IPS-NIHi7 (cell line): ENCODE data around the gene MT3.

Experiments used
- DNase-seq: peaks from one replicate; pipeline ENCODE4 v3.0.0; 2012; ENCODE audit warnings: mixed read lengths; ENCODE audit errors: extremely low spot score

The MT3 gene

GRCh38 chr16:56631197-56631596, 41.9 kb downstream of the MT3 start:
- DNase-seq: no peak

- no peak for DNase-seq
Observed at GRCh38 chr16:56631832-56632155, 42.5 kb downstream of the MT3 start.

- no peak for DNase-seq
Observed at GRCh38 chr16:56632156-56632847, 43.0 kb downstream of the MT3 start, which contains the start of gene MT1M. MT1M (plus strand) TSS chr16:56632659; CDS start chr16:56632732, 73 bp downstream.

GRCh38 chr16:56632848-56633365, 43.6 kb downstream of the MT3 start:
- no peak for DNase-seq

GRCh38 chr16:56633535-56633934, 44.2 kb downstream of the MT3 start:
- DNase-seq: no peak

GRCh38 chr16:56634715-56635440, 45.5 kb downstream of the MT3 start:
- no peak for DNase-seq

- DNase-seq: no peak
Observed at GRCh38 chr16:56635441-56635967, 46.2 kb downstream of the MT3 start.

- no peak for DNase-seq
Observed at GRCh38 chr16:56636616-56637413, 47.5 kb downstream of the MT3 start.

GRCh38 chr16:56637814-56638750, 48.8 kb downstream of the MT3 start, which contains the start of gene MT1A:
MT1A (plus strand) TSS chr16:56638666; CDS start chr16:56638739, 73 bp downstream.
- peak; percentile 77 for DNase-seq

- no peak for DNase-seq
Observed at GRCh38 chr16:56639045-56639444, 49.7 kb downstream of the MT3 start.

GRCh38 chr16:56640076-56640475, 50.7 kb downstream of the MT3 start:
- no peak for DNase-seq
